Fibroblast of villous mesenchyme (primary cell): ENCODE measurements around the gene LCP2. TPM values are rescaled to one million over a fixed set of nuclear protein-coding genes. Genes with fewer than 3 reads are reported as not detected.
"Not testable (repeated sequence)": the region's sequence is repeated elsewhere in the genome, so short reads cannot be mapped to it uniquely, and the experiment has no call there.

Experiments used
- DNase-seq: peaks from one replicate; pipeline ENCODE4 v3.0.0-alpha.2; 2010; ENCODE audit warnings: low read depth
- H3K4me3 ChIP-seq: 2 replicates; pipeline ENCODE4 v1.5.1; 2011; ENCODE audit warnings: low read depth, mild to moderate bottlenecking, low read length
- CTCF ChIP-seq: IDR thresholded peaks from 2 replicates; pipeline ENCODE4 v1.5.1; 2012; ENCODE audit warnings: low read depth, mild to moderate bottlenecking, low read length; ENCODE audit not compliant: insufficient read depth
- total RNA-seq: library from RNA; depleted of rRNA; stranded (reverse); fragments of >200 nt; gene quantifications from 2 replicates; pipeline ENCODE4 v1.2.3, GENCODE V29; 2012

LCP2 gene
- total RNA-seq, 1 donor, result not detected

- DNase-seq, result peak; percentile 12
- no peak for TF ChIP-seq CTCF
Observed at GRCh38 chr5:170247363-170247762, 50.2 kb downstream of the LCP2 start.

GRCh38 chr5:170246126-170246870, 51.3 kb downstream of the LCP2 start:
- no peak for TF ChIP-seq CTCF
- H3K4me3 ChIP-seq, result no peak overlapping the region
- peak; percentile 69 for DNase-seq

More at GRCh38 chr5:170247363-170247762, 50.2 kb downstream of the LCP2 start:
- no peak overlapping the region for H3K4me3 ChIP-seq

- H3K4me3 ChIP-seq, DNase-seq: not testable (repeated sequence)
Observed at GRCh38 chr5:170245436-170245835, 52.1 kb downstream of the LCP2 start.

- DNase-seq, result peak; percentile 28
- TF ChIP-seq CTCF, result no peak
- H3K4me3 ChIP-seq, result no peak overlapping the region
Observed at GRCh38 chr5:170238456-170239196, 59.0 kb downstream of the LCP2 start.

- H3K4me3 ChIP-seq, result no peak overlapping the region
- TF ChIP-seq CTCF, result no peak
- no peak for DNase-seq
Observed at GRCh38 chr5:170235876-170236864, 61.4 kb downstream of the LCP2 start.

- no peak for TF ChIP-seq CTCF
- DNase-seq, result no peak
- H3K4me3 ChIP-seq, result peak overlapping the region; percentile 51
Observed at GRCh38 chr5:170233358-170233892, 64.2 kb downstream of the LCP2 start.
